ENCODE data around the gene USH1C.

USH1C gene

GRCh38 chr11:17570034-17570433 is 25.8 kb upstream of the USH1C start:
- DNase-seq (ENCODE audit: low read depth in 2 of 2) = no peak

DNA sequence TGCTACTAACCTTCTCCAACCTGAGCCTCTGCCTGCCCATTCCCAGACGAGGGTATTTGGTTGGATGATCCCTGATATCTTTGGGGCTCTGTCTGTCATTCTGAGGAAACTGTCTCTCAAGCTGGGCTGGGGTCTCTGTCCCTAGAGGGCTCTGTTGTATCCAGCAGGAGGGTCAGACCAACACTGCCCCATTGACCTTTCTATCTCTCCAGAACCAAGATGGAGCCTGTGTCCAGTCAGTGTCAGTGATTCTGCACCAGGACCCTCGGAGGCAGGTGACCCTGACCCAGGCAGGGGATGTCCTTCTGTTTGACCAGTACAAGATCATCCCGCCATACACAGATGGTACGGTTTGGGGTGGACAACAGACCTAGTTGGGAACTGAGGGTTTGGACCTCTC is 24.7 kb upstream of the USH1C start:
- DNase-seq (ENCODE audit: low read depth in 2 of 2) = no peak

- DNase-seq (ENCODE audit: low read depth in 2 of 2) = no peak
Measured at GRCh38 chr11:17564687-17565042, 20.4 kb upstream of the USH1C start.

GRCh38 chr11:17563961-17564686 is 19.9 kb upstream of the USH1C start:
- no peak for DNase-seq (ENCODE audit: low read depth in 2 of 2)

- DNase-seq (ENCODE audit: low read depth in 2 of 2) = no peak
Measured at GRCh38 chr11:17563231-17563646, 19.0 kb upstream of the USH1C start.

- DNase-seq (ENCODE audit: low read depth in 2 of 2) = no peak
Measured at GRCh38 chr11:17561526-17561925, 17.3 kb upstream of the USH1C start.

- no peak for DNase-seq (ENCODE audit: low read depth in 2 of 2)
Measured at GRCh38 chr11:17561111-17561415, 16.8 kb upstream of the USH1C start.

DNA sequence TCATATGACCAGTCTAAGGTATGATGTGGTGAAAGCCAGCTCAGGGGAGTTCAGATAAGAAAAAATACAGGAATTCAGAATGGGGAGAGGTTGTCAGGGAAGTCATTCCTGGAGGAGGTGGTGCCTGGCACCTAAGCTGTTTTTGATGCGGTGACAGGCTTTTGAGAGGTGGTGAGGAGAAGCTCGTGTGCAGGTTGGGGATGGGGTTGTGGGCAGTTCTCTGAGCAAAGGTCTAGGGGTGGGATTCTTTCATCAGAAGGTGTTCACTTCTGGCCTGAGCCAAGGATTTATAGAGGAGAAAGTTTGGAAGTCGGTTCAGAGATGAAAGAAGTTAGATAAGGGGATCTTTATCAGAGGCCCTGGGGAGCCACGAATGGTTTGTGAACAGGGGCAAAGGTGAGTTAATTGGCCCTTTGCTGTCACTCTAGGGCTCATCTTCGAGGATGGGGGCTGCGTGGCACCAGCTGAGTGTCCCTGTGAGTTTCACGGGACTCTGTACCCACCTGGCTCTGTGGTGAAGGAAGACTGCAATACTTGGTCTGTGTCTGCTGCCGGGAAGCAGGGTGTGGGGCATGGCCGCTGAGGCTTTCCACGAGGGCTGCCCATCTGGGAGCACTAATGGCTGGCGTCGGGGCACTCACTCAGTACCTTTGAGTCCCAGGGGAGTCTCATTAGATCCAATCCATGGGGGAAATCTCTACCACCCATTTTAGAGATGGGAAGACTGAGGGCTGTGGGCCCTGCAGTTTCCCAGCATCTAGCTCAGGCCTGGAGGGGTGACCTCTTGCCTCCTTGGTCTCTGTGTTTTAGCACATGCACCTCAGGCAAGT is 16.3 kb upstream of the USH1C start:
- no peak for DNase-seq (ENCODE audit: low read depth in 2 of 2)

- DNase-seq (ENCODE audit: low read depth in 2 of 2) = no peak
Measured at GRCh38 chr11:17559341-17560087, 15.3 kb upstream of the USH1C start.

- no peak for DNase-seq (ENCODE audit: low read depth in 2 of 2)
Measured at GRCh38 chr11:17558916-17559315, 14.7 kb upstream of the USH1C start.

DNA sequence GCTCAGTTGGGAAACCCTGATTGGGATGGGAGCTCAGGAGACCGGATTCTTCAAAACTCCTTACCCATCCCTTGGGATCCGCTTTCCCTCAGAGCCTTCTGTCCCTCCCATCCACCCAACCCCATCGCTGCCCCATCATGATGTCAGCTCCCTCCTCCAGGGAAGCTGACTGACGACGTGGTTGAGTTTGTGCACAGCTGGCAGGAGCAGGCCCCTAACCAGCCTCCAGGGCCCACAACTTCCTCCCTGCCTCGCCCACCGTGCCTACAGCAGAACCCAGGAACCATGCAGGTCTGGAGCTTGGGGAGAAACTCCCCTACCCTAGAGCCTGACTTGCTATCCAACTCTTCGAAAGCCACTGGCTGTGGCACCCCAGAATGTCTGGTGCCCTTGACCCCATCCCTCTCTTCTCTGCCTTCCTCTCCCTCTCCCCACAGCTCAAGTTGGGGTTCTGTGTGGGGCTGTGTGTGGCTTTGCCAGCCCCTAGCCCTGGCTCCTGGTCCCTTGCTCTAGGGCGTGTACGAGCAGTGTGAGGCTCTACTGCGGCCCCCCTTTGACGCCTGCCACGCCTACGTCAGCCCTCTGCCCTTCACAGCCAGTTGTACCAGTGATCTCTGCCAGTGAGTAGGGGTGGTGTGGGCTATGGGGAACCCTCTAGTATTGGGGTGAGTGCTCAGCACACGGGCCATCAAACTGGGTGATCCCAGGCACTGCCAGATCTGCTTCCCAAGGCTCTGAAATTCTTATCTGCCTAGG is 14.0 kb upstream of the USH1C start:
- DNase-seq (ENCODE audit: low read depth in 2 of 2) = no peak

DNA sequence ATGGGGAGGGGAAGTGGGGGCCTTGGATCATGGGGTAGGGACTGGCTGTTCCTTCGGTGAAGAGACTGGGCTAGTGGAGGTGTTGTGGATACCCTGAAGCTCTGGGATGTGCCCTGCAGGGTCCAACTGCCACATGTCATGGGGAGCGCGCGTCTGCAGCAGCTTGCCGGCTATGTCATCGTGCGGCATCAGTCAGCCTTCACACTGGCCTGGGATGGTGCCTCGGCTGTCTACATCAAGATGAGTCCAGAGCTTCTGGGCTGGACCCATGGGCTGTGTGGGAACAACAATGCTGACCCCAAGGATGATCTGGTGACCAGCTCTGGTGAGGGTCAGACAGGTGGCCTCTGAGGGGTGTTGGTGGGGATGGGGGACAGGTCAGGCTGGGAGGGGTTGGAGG is 12.8 kb upstream of the USH1C start:
- DNase-seq (ENCODE audit: low read depth in 2 of 2) = no peak

GRCh38 chr11:17554487-17554886 is 10.3 kb upstream of the USH1C start:
- DNase-seq (ENCODE audit: low read depth in 2 of 2) = no peak

DNA sequence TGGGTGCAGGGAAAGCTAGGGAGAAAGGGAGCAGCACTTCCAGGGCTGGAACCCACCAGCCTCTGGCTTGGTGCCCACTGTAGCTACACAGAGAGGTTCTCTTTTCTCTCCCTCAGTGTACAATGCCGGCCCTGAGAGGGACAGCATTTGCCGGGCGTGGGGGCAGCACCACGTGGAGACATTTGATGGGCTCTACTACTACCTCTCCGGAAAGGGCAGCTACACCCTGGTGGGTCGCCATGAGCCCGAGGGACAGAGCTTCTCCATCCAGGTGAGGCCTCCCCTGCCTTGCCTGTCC is 9.0 kb upstream of the USH1C start:
- no peak for DNase-seq (ENCODE audit: low read depth in 2 of 2)

GRCh38 chr11:17552392-17553248 is 8.4 kb upstream of the USH1C start:
- no peak for DNase-seq (ENCODE audit: low read depth in 2 of 2)

DNA sequence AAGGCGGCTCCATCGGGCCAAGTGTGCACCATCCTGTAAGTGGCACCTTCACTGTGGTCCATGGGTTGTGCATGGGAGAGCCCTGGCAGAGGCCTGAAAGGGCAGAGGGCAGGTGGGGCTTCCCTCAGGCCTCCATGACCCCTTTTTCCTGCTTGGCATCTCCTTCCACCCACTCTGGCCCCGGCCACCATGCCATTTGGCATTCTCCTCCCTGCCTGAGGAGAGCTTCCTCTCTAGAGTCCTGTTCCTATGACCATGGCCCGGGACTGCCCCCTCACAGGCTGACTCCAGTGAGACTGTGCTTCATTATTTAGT is 7.8 kb upstream of the USH1C start:
- no peak for DNase-seq (ENCODE audit: low read depth in 2 of 2)

DNA sequence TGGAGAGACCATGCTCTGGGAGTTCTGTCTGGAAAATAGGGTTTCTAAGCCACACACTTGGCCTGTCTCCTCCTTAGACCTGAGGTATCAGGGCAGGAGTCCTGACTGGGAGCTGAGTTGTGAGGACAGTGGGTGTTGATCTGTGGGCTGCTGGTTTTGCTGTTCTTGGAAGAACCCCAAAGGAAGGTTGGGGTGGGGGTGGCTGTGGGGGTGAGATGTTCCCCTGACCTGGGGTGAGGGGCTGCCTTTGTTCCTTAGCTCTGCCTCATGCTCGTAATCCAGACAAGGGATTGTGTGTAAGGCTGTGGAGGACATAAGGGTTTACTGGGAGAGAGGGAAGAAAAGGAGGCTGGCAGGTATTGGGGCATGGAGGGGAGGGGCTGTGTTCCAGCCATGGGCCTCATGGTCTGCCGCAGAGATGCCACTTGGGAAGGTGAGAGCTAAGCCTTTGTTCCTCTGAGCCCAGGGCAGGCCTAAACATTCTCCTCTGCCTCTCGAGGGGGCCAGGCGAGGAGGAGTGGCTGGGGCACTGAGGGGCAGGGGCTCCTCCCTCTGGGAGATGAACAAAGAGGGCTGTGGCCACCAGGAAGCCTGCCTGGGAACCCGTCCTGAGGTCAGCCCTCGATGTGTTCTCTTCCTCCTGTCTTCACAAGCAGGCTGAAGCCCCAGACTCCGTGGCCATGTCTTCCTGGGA is 7.3 kb upstream of the USH1C start:
- no peak for DNase-seq (ENCODE audit: low read depth in 2 of 2)

DNA sequence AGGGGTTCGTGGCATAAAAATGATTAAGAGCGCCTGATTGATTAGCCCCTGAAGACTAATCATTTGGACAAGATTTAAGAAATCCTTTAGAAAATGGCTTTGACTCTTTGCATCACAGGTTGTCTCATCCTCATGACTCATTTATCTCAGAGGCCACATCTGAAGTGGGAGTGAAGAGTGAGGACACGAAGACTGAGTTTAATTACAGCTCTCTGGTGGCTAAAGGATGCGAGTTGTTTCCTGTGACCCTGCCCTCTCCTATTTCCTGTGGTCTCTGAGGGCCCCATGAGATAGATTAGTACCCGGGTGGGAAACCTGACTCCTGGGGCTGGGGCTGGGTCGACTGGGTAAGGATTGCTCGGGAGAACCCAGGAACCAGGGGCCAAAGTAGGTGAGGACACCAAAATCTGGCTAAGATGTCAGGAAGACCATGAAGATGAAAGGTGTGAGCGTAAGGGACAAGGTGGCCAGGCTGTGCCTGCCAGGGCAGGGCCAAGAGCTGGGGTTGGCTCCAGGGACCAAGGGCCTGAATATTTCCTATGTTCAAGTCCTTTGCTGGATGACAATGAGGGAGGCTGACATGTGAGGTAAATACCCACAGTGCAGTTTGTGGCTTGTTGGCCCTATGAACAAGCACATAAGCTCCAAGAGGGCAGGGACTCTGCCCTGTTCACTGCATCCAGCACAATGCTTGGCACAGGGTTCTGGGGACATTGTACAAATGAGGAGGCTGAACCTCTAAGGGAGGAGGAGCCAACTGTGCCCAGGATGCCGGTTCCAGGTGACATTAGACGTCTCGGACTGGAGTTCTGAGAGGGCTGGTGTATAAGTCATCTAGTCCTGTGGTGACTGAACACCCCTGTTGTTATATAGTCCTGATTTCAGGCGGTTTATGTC is 6.5 kb upstream of the USH1C start:
- no peak for DNase-seq (ENCODE audit: low read depth in 2 of 2)

DNA sequence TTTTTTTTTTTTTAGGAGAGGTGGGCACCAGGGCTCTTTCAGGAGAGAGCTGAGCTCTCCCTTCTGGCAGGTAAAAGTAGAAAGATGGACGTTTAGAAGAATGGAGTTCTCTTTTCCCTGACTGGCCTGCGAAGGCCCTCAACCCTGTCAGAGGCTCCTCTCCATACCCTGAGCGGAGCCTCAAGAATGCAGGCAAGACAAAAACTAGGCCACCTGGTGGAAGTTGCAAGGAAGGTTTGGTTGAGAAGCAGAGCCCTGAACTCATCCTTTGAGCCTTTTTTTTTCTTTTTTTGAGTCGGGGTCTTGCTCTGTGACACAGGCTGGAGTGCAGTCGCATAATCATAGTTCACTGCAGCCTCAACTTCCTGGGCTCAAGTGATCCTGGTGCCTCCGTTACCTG is 4.2 kb upstream of the USH1C start:
- no peak for DNase-seq (ENCODE audit: low read depth in 2 of 2)

GRCh38 chr11:17547932-17548331 is 3.7 kb upstream of the USH1C start:
- DNase-seq (ENCODE audit: low read depth in 2 of 2) = no peak
